PC-9 (cell line): ENCODE results near the gene ZMYND15.

Experiments
- CTCF ChIP-seq: fragments of 200-600 bp; sonication (generic); conservative IDR thresholded peaks from 2 replicates; pipeline ENCODE4 v1.6.1; 2017; ENCODE audit warnings: mixed run types, antibody characterized with exemption, mild to moderate bottlenecking, moderate library complexity
- EZH2 ChIP-seq: fragments of 200-600 bp; sonication (generic); IDR thresholded peaks from 2 replicates; pipeline ENCODE4 v1.8.0; 2017; ENCODE audit warnings: antibody characterized with exemption, low read depth

- no peak for TF ChIP-seq CTCF
- no peak for TF ChIP-seq EZH2
These were observed 24.4 kb upstream of the ZMYND15 start for GRCh38 chr17:4715063-4715744.
